Kidney (tissue), 14 donors: Measurements from ENCODE around the gene TNRC6C. TPM values are rescaled to one million over a fixed set of nuclear protein-coding genes. Genes with fewer than 3 reads are reported as not detected.

ENCODE experiments used
- DNase-seq, 5 donors: peaks; one replicate each; pipeline ENCODE4 v3.0.0-alpha.2; 2013 to 2020
- FAIRE-seq: peaks from 2 replicates; lab custom pipeline; 2012; peaks lifted over from hg19 to GRCh38; lab: Jason Lieb, UNC
- H3K27ac ChIP-seq, 2 donors: one replicate each; pipeline ENCODE4 v1.7.0; 2013; ENCODE audit warnings: low read depth in 2 of 2, low read length in 2 of 2, inconsistent platforms in 1 of 2
- H3K27me3 ChIP-seq: one replicate; pipeline ENCODE4 v1.7.1; 2013; ENCODE audit warnings: low read length, inconsistent platforms; ENCODE audit not compliant: control insufficient read depth, insufficient read depth
- H3K36me3 ChIP-seq, 3 donors: one replicate each; pipeline versions ENCODE4 v1.7.0 to v1.7.1; 2013; ENCODE audit warnings: low read length in 3 of 3, control low read depth in 1 of 3, inconsistent platforms in 1 of 3; ENCODE audit not compliant: insufficient read depth in 3 of 3, control insufficient read depth in 2 of 3
- H3K4me1 ChIP-seq, 3 donors: one replicate each; pipeline versions ENCODE4 v1.7.0 to v1.7.1; 2013; ENCODE audit warnings: low read length in 3 of 3, inconsistent platforms in 1 of 3, low read depth in 1 of 3; ENCODE audit not compliant: control insufficient read depth in 2 of 3, insufficient read depth in 2 of 3
- H3K4me3 ChIP-seq, 3 donors: one replicate each; pipeline versions ENCODE4 v1.7.0 to v1.8.1; 2013; ENCODE audit warnings: low read length in 3 of 3, control low read depth in 1 of 3, inconsistent platforms in 1 of 3
- H3K9ac ChIP-seq, 3 donors: one replicate each; pipeline versions ENCODE4 v1.7.0 to v1.7.1; 2013; ENCODE audit warnings: low read length in 3 of 3, control low read depth in 1 of 3, inconsistent platforms in 1 of 3
- H3K9me3 ChIP-seq, 3 donors: one replicate each; pipeline versions ENCODE4 v1.7.0 to v1.7.1; 2013; ENCODE audit warnings: low read length in 3 of 3, control low read depth in 1 of 3, inconsistent platforms in 1 of 3; ENCODE audit not compliant: control insufficient read depth in 2 of 3, insufficient read depth in 1 of 3
- intact Hi-C: fragments of 100-400 bp; cut with DNase I; formaldehyde crosslinking; loops from one replicate; pipeline ENCODE4 v1.11.1; 2022
- polyA plus RNA-seq: library from polyadenylated mRNA; stranded (reverse); fragments of 350-450 nt; fragmentation: Illumina TruSeq; extraction: RNeasy Lipid Tissue Mini Kit (QIAGEN cat#74804); gene quantifications from one replicate; pipeline ENCODE4 v1.2.3, GENCODE V29; 2014; ENCODE audit warnings: low read depth, low replicate concordance; ENCODE audit not compliant: insufficient read depth
- total RNA-seq: library from RNA; stranded (reverse); fragmentation: NEBNext Ultra II Directional; extraction: Animal tissue kit (Norgen Biotek cat#: 25700); gene quantifications from one replicate; pipeline ENCODE4 v1.2.1, GENCODE V29; 2021
- TF ChIP-seq, protein P1 (sequence below): IDR thresholded peaks from 3 replicates; pipeline ENCODE4 v1.5.1; 2012; ENCODE audit warnings: mild to moderate bottlenecking, moderate library complexity, borderline replicate concordance; ENCODE audit not compliant: insufficient read depth; ENCODE audit errors: extremely low read depth
- donor health status: control.
- donor health status: control.
- donor health status: control.
- donor health status: control.
- donor health status: control.
- donor health status: DM: yes; HTN: yes; CAD: no.
- donor health status: Normal renal cell carcinoma (clear cell type).

Gene TNRC6C
- total and polyA plus RNA-seq, 2 donors from 2014 or later: 1.9 to 29.4 TPM

GRCh38 chr17:78031435-78031834 lies 72.9 kb downstream of the TNRC6C start:
- DNase-seq (no peak), FAIRE-seq (no peak)
- intact Hi-C loops: no loop called here
- Histone ChIP-seq H3K4me1 (no peaks in the 10 kb centered on the region), H3K4me3 (no peak overlapping the region), H3K27ac (no peak overlapping the region), H3K27me3 (no peaks in the 10 kb centered on the region), H3K9me3 (no peaks in the 10 kb centered on the region), H3K9ac (no peak overlapping the region), H3K36me3 (peaks cover 2 to 6% (median 3%) of the 10 kb centered on the region in 3 donors)
- TF ChIP-seq, protein P1, sequence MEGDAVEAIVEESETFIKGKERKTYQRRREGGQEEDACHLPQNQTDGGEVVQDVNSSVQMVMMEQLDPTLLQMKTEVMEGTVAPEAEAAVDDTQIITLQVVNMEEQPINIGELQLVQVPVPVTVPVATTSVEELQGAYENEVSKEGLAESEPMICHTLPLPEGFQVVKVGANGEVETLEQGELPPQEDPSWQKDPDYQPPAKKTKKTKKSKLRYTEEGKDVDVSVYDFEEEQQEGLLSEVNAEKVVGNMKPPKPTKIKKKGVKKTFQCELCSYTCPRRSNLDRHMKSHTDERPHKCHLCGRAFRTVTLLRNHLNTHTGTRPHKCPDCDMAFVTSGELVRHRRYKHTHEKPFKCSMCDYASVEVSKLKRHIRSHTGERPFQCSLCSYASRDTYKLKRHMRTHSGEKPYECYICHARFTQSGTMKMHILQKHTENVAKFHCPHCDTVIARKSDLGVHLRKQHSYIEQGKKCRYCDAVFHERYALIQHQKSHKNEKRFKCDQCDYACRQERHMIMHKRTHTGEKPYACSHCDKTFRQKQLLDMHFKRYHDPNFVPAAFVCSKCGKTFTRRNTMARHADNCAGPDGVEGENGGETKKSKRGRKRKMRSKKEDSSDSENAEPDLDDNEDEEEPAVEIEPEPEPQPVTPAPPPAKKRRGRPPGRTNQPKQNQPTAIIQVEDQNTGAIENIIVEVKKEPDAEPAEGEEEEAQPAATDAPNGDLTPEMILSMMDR: no peak

GRCh38 chr17:78032166-78032565 lies 73.7 kb downstream of the TNRC6C start:
- no peak for FAIRE-seq
- no peaks in the 10 kb centered on the region for H3K9me3 ChIP-seq
- H3K9ac ChIP-seq: no peak overlapping the region
- intact Hi-C loops: no loop called here
- H3K36me3 ChIP-seq: peaks cover 2 to 7% (median 6%) of the 10 kb centered on the region in 3 donors
- H3K4me1 ChIP-seq: no peaks in the 10 kb centered on the region
- TF ChIP-seq, protein P1: no peak
- peak in 2 of 5 donors; percentile 21 to 47 for DNase-seq
- H3K27ac ChIP-seq: no peak overlapping the region
- no peak overlapping the region for H3K4me3 ChIP-seq
- H3K27me3 ChIP-seq: no peaks in the 10 kb centered on the region

DNA sequence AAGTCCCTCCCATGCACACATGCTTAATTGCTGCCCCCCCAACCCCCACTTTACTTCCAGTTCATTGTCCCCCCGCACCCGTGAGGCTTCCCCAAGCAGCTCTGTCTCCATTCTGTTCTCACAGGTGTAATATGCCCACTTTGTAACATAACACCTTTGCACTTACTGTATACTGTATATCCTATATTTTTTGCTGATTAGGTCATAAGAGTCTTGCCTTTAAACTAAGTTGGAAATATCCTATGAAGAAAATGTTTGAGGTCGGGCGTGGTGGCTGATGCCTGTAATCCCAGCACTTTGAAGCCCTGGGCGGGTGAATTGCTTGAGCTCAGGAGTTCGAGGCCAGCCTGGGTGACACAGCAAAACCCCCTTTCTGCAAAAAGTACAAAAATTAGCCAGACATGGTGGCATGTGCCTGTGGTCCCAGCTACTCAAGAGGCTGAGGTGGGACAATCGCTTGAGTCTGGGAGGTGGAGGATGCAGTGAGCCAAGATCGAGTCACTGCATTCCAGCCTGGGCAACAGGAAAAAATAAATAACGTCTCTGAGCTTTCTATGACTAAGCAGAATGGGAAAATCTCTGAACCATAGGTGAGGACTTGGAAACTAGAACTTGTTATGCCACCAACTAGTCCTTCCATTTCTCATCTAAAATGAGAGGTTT lies 76.1 kb downstream of the TNRC6C start:
- H3K27ac ChIP-seq: no peak overlapping the region
- no peaks in the 10 kb centered on the region for H3K4me1 ChIP-seq
- no peak overlapping the region for H3K4me3 ChIP-seq
- intact Hi-C loops: no loop called here
- no peaks in the 10 kb centered on the region for H3K9me3 ChIP-seq
- FAIRE-seq: no peak
- no peaks in the 10 kb centered on the region for H3K27me3 ChIP-seq
- TF ChIP-seq, protein P1: no peak
- H3K9ac ChIP-seq: no peak overlapping the region
- DNase-seq: no peak
- H3K36me3 ChIP-seq: peaks cover 2 to 11% (median 6%) of the 10 kb centered on the region in 3 donors
